ENCODE data around the gene ZNG1A. TPM values are rescaled to one million over a fixed set of nuclear protein-coding genes. Genes with fewer than 3 reads are reported as not detected.
"Not testable (repeated sequence)": the region's sequence is repeated elsewhere in the genome, so short reads cannot be mapped to it uniquely, and the experiment has no call there.

ZNG1A gene
- total RNA-seq: 25.4 and 35.0 TPM in 2 replicates

- DNase-seq (ENCODE audit: extremely low read depth, low read depth, low spot score): not testable (repeated sequence)
Measured at GRCh38 chr9:178970-179383, at the start of gene ZNG1A. TSS of gene ZNG1A (minus strand) at chr9:179056. CDS start at chr9:178969, 87 bp downstream.

GRCh38 chr9:227860-228259, 49.0 kb upstream of the ZNG1A start:
- no peak for DNase-seq (ENCODE audit: extremely low read depth, low read depth, low spot score)

GRCh38 chr9:224582-225520, 46.0 kb upstream of the ZNG1A start:
- no peak for DNase-seq (ENCODE audit: extremely low read depth, low read depth, low spot score)

GRCh38 chr9:224026-224425, 45.2 kb upstream of the ZNG1A start:
- no peak for DNase-seq (ENCODE audit: extremely low read depth, low read depth, low spot score)

GRCh38 chr9:223152-223551, 44.3 kb upstream of the ZNG1A start:
- no peak for DNase-seq (ENCODE audit: extremely low read depth, low read depth, low spot score)

GRCh38 chr9:221989-222776, 43.3 kb upstream of the ZNG1A start:
- no peak for DNase-seq (ENCODE audit: extremely low read depth, low read depth, low spot score)

- DNase-seq (ENCODE audit: extremely low read depth, low read depth, low spot score): no peak
Measured at GRCh38 chr9:219670-220365, 41.0 kb upstream of the ZNG1A start.

GRCh38 chr9:219036-219435, 40.2 kb upstream of the ZNG1A start:
- not testable (repeated sequence) for DNase-seq (ENCODE audit: extremely low read depth, low read depth, low spot score)

GRCh38 chr9:217950-218349, 39.1 kb upstream of the ZNG1A start:
- no peak for DNase-seq (ENCODE audit: extremely low read depth, low read depth, low spot score)

GRCh38 chr9:216866-217265, 38.0 kb upstream of the ZNG1A start:
- no peak for DNase-seq (ENCODE audit: extremely low read depth, low read depth, low spot score)

- DNase-seq (ENCODE audit: extremely low read depth, low read depth, low spot score): no peak
Measured at GRCh38 chr9:215631-216155, 36.8 kb upstream of the ZNG1A start.

- no peak for DNase-seq (ENCODE audit: extremely low read depth, low read depth, low spot score)
Measured at GRCh38 chr9:214648-215493, 36.0 kb upstream of the ZNG1A start, which contains the start of gene DOCK8. TSS of gene DOCK8 (plus strand) at chr9:214865. CDS start at chr9:214977, 112 bp downstream.

- DNase-seq (ENCODE audit: extremely low read depth, low read depth, low spot score): no peak
Measured at GRCh38 chr9:214351-214647, 35.4 kb upstream of the ZNG1A start.

GRCh38 chr9:213901-214300, 35.0 kb upstream of the ZNG1A start:
- DNase-seq (ENCODE audit: extremely low read depth, low read depth, low spot score): not testable (repeated sequence)

- DNase-seq (ENCODE audit: extremely low read depth, low read depth, low spot score): no peak
Measured at GRCh38 chr9:212297-212696, 33.4 kb upstream of the ZNG1A start.

- DNase-seq (ENCODE audit: extremely low read depth, low read depth, low spot score): no peak
Measured at GRCh38 chr9:211557-211956, 32.7 kb upstream of the ZNG1A start.

GRCh38 chr9:211036-211435, 32.2 kb upstream of the ZNG1A start:
- no peak for DNase-seq (ENCODE audit: extremely low read depth, low read depth, low spot score)

GRCh38 chr9:209143-209758, 30.4 kb upstream of the ZNG1A start:
- no peak for DNase-seq (ENCODE audit: extremely low read depth, low read depth, low spot score)

GRCh38 chr9:206481-206880, 27.6 kb upstream of the ZNG1A start:
- DNase-seq (ENCODE audit: extremely low read depth, low read depth, low spot score): no peak

GRCh38 chr9:199601-200000, 20.7 kb upstream of the ZNG1A start:
- not testable (repeated sequence) for DNase-seq (ENCODE audit: extremely low read depth, low read depth, low spot score)
